Keratinocyte (primary cell): ENCODE data around the gene ATXN10. TPM values are rescaled to one million over a fixed set of nuclear protein-coding genes. Genes with fewer than 3 reads are reported as not detected.

Experiments
- DNase-seq: peaks from one replicate; pipeline ENCODE4 v3.0.0-alpha.2; 2011; ENCODE audit warnings: low read depth, missing footprints, low spot score
- FAIRE-seq: peaks from 2 replicates; lab custom pipeline; 2011; peaks lifted over from hg19 to GRCh38; lab: Jason Lieb, UNC
- H2AFZ ChIP-seq: 2 replicates; pipeline ENCODE4 v1.6.0; 2012; ENCODE audit warnings: low read length, control low read depth, inconsistent platforms; ENCODE audit not compliant: control insufficient read depth
- H3K27ac ChIP-seq: 2 replicates; pipeline ENCODE4 v1.5.1; 2011; ENCODE audit warnings: low read length; ENCODE audit not compliant: control insufficient read depth, insufficient read depth
- H3K27me3 ChIP-seq: 3 replicates; pipeline ENCODE4 v1.6.0; 2011; ENCODE audit warnings: low read length; ENCODE audit not compliant: control insufficient read depth, insufficient read depth; ENCODE audit errors: extremely low read depth
- H3K36me3 ChIP-seq, 2 experiments: 2 replicates in 1 of 2; 3 replicates in 1 of 2; pipeline ENCODE4 v1.5.1; 2011; ENCODE audit warnings: low read length in 2 of 2, mild to moderate bottlenecking in 1 of 2; ENCODE audit not compliant: control insufficient read depth in 2 of 2, insufficient read depth in 2 of 2; ENCODE audit errors: extremely low read depth in 1 of 2
- H3K4me1 ChIP-seq: 3 replicates; pipeline ENCODE4 v1.5.1; 2011; ENCODE audit warnings: low read length; ENCODE audit not compliant: control insufficient read depth, insufficient read depth; ENCODE audit errors: extremely low read depth
- H3K4me2 ChIP-seq: 3 replicates; pipeline ENCODE4 v1.6.0; 2011; ENCODE audit warnings: low read depth, low read length; ENCODE audit not compliant: control insufficient read depth, insufficient read depth; ENCODE audit errors: extremely low read depth
- H3K4me3 ChIP-seq, 3 experiments: fragments of 200-600 bp in 1 of 3; sonication (generic) in 1 of 3; 2 replicates in 2 of 3; 3 replicates in 1 of 3; pipeline ENCODE4 v1.5.1; 2011 to 2016; ENCODE audit warnings: low read length in 3 of 3, mild to moderate bottlenecking in 3 of 3, control low read depth in 2 of 3, inconsistent platforms in 1 of 3, low read depth in 1 of 3, mixed read lengths in 1 of 3, mixed run types in 1 of 3, moderate library complexity in 1 of 3; ENCODE audit not compliant: control insufficient read depth in 2 of 3, insufficient read depth in 2 of 3; ENCODE audit errors: extremely low read depth in 1 of 3
- H3K79me2 ChIP-seq: 2 replicates; pipeline ENCODE4 v1.6.0; 2012; ENCODE audit warnings: low read length; ENCODE audit not compliant: control insufficient read depth, insufficient read depth
- H3K9ac ChIP-seq: 3 replicates; pipeline ENCODE4 v1.6.0; 2011; ENCODE audit warnings: low read length; ENCODE audit not compliant: control insufficient read depth, insufficient read depth; ENCODE audit errors: extremely low read depth
- H3K9me1 ChIP-seq: 3 replicates; pipeline ENCODE4 v1.6.0; 2011; ENCODE audit warnings: low read length; ENCODE audit not compliant: control insufficient read depth, insufficient read depth; ENCODE audit errors: extremely low read depth
- H3K9me3 ChIP-seq: 2 replicates; pipeline ENCODE4 v1.5.1; 2012; ENCODE audit warnings: low read depth, low read length; ENCODE audit not compliant: control insufficient read depth
- H4K20me1 ChIP-seq: 3 replicates; pipeline ENCODE4 v1.6.0; 2011; ENCODE audit warnings: low read length; ENCODE audit not compliant: control insufficient read depth, insufficient read depth; ENCODE audit errors: extremely low read depth
- CTCF ChIP-seq, 3 experiments: IDR thresholded peaks in 1 of 3; conservative IDR thresholded peaks in 1 of 3; optimal IDR thresholded peaks in 1 of 3; 2 replicates in 2 of 3; 3 replicates in 1 of 3; pipeline versions ENCODE3 to v1.5.1; 2011; ENCODE audit warnings: low read length in 3 of 3, mild to moderate bottlenecking in 3 of 3, moderate library complexity in 2 of 3, control low read depth in 1 of 3, inconsistent platforms in 1 of 3; ENCODE audit not compliant: insufficient read depth in 2 of 3; ENCODE audit errors: extremely low read depth in 1 of 3
- EZH2 ChIP-seq: IDR thresholded peaks from one replicate; pipeline ENCODE4 v1.6.1; 2012; ENCODE audit warnings: inconsistent platforms, mild to moderate bottlenecking, low read length, moderate library complexity
- dilution Hi-C: fragments of 300-500 bp; cut with MboI; formaldehyde crosslinking; loops from one replicate; pipeline ENCODE4 v1.7.0; 2020; ENCODE audit warnings: low sequenced_read_pairs; ENCODE audit not compliant: extremely low pct_ligation_motif_present
- polyA plus RNA-seq, 5 experiments: library from polyadenylated mRNA; depleted of rRNA in 3 of 5; stranded (reverse) in 3 of 5; stranded (forward) in 1 of 5; unstranded in 1 of 5; fragments of >200 nt; gene quantifications; 1 replicate in 1 of 5; 2 replicates in 3 of 5; 3 replicates in 1 of 5; pipeline versions ENCODE4 v1.2.1 to v1.2.3, GENCODE V29; 2011 to 2012; ENCODE audit warnings: missing spikeins in 2 of 5, low read depth in 1 of 5, low replicate concordance in 1 of 5

Gene ATXN10
- polyA plus RNA-seq, 1 donor (not counting 4 experiments of a cell fraction or from before 2014, with no cell fraction given): 276 TPM

- Histone ChIP-seq H3K4me2 (no peak overlapping the region), H3K4me3 (no peak overlapping the region), H3K9ac (no peak overlapping the region), H4K20me1 (no peaks in the 10 kb centered on the region), H2AFZ (no peak overlapping the region), H3K9me1 (peaks cover 3% of the 10 kb centered on the region), H3K27ac (no peak overlapping the region), H3K27me3 (no peaks in the 10 kb centered on the region), H3K36me3 (peaks cover 0 to 6% of the 10 kb centered on the region in 2 experiments), H3K4me1 (peaks cover 52% of the 10 kb centered on the region), H3K9me3 (no peaks in the 10 kb centered on the region), H3K79me2 (peaks cover 87% of the 10 kb centered on the region)
- TF ChIP-seq CTCF (optimal IDR thresholded peaks at IDR 0.05 in 1 of 3, IDR thresholded peaks at IDR 0.05 in 1 of 3, conservative IDR thresholded peaks at IDR 0.05 in 1 of 3; ENCODE audit: extremely low read depth in 1 of 3, insufficient read depth in 2 of 3, low read length in 3 of 3) (no peak), EZH2 (no peak)
- dilution Hi-C loops: no loop called here
- DNase-seq (no peak), FAIRE-seq (no peak)
Observed at GRCh38 chr22:45677063-45677462, 5.4 kb downstream of the ATXN10 start.

GRCh38 chr22:45678961-45679912 lies 7.6 kb downstream of the ATXN10 start:
- Histone ChIP-seq H4K20me1 (no peaks in the 10 kb centered on the region), H3K9me1 (no peaks in the 10 kb centered on the region), H3K27me3 (no peaks in the 10 kb centered on the region), H3K4me1 (peaks cover 40% of the 10 kb centered on the region), H3K27ac (peak overlapping the region; percentile 50), H3K9me3 (no peaks in the 10 kb centered on the region), H3K79me2 (peaks cover 87% of the 10 kb centered on the region), H3K4me3 (no peak overlapping the region), H2AFZ (no peak overlapping the region), H3K4me2 (peak overlapping the region; percentile 43), H3K36me3 (peaks cover 0 to 6% of the 10 kb centered on the region in 2 experiments), H3K9ac (no peak overlapping the region)
- peak; percentile 94 for FAIRE-seq
- dilution Hi-C loops: no loop called here
- TF ChIP-seq EZH2: no peak
- DNase-seq: no peak
